Left cardiac atrium (tissue), 4 donors: Measurements from ENCODE around the gene BCL2. TPM values are rescaled to one million over a fixed set of nuclear protein-coding genes. Genes with fewer than 3 reads are reported as not detected.

Source experiments
- ATAC-seq, 2 donors: fragments of 200-7000 bp; cut with Tn5 transposase; one replicate each; pipeline ENCODE4 v1.9.1; 2020; ENCODE audit warnings: mild to moderate bottlenecking in 2 of 2, moderate library complexity in 2 of 2
- DNase-seq: peaks from one replicate; pipeline ENCODE4 v3.0.0-alpha.2; 2020
- intact Hi-C, 2 donors: fragments of 100-400 bp; cut with DNase I; formaldehyde crosslinking; loops; one replicate each; pipeline versions ENCODE4 v1.14.1 to v1.15.1; 2022 to 2023
- total RNA-seq, 2 donors: library from RNA; stranded (reverse); fragmentation: NEBNext Ultra II Directional; extraction: Animal tissue kit (Norgen Biotek cat#: 25700); gene quantifications; one replicate each; pipeline ENCODE4 v1.2.1, GENCODE V29; 2021
- donor health status: DM: no; HTN: yes; CAD: no.
- donor health status: DM: no; HTN: yes; CAD: no; lungs with severe emphysema.
- donor health status: DM: yes; HTN: yes; CAD: no.
- donor health status: Dilated cardiomyopathy.

The BCL2 gene
- total RNA-seq, 2 donors from 2014 or later = 10.1 to 11.6 TPM

- intact Hi-C loops = no loop called here
- ATAC-seq (peak in 1 of 2 donors; percentile 46), DNase-seq (no peak)
Observed at GRCh38 chr18:63099091-63099840, 220.3 kb downstream of the BCL2 start.

- intact Hi-C loops = no loop called here
- DNase-seq = no peak
- ATAC-seq = no peak
Observed at GRCh38 chr18:63098018-63098981, 221.3 kb downstream of the BCL2 start.

- DNase-seq = no peak
- intact Hi-C loops = no loop called here
- ATAC-seq = no peak
Observed at GRCh38 chr18:63097178-63097577, 222.4 kb downstream of the BCL2 start.

GRCh38 chr18:63096327-63096874 is 223.2 kb downstream of the BCL2 start:
- DNase-seq = no peak
- no peak for ATAC-seq
- intact Hi-C loops = no loop called here

- DNase-seq (no peak), ATAC-seq (no peak)
- intact Hi-C loops = no loop called here
Observed at GRCh38 chr18:63095768-63096167, 223.8 kb downstream of the BCL2 start.

DNA sequence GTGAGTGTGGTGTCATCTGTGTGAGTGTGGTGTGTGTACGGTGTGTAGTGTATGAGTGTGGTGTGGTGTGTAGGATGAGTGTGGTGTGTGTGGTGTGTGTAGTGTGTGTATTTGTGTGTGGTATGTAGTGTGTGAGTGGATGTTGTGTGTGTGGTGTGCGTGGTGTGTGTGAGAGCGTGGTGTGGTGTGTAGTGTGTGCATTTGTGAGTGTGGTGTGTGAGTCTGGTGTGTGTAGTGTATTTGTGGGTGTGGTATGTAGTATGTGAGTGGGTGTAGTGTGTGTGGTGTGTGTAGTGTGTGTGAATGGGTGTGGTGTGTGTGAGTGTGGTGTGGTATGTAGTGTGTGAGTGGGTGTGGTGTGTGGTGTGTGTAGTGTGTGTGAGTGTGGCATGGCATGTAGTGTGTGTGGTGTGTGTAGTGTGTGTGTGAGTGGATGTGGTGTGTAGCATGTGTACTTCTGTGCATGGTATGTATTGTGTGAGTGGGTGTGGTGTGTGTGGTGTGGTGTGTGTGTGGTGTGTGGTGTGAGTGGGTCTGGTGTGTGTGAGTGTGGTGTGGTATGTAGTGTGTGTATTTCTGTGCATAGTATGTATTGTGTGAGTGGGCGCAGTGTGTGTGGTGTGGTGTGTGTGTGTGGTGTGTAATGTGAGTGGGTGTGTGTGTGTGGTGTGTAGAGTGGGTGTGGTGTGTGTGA is 227.8 kb downstream of the BCL2 start:
- intact Hi-C loops = no loop called here
- DNase-seq (no peak), ATAC-seq (peak in 1 of 2 donors; percentile 8)

GRCh38 chr18:63090334-63090733 is 229.2 kb downstream of the BCL2 start:
- DNase-seq = no peak
- intact Hi-C loops = no loop called here
- ATAC-seq = no peak

- intact Hi-C loops = no loop called here
- no peak for DNase-seq
- no peak for ATAC-seq
Observed at GRCh38 chr18:63089041-63089440, 230.5 kb downstream of the BCL2 start.

GRCh38 chr18:63088262-63088661 is 231.3 kb downstream of the BCL2 start:
- intact Hi-C loops = no loop called here
- peak in 1 of 2 donors; percentile 3 for ATAC-seq
- no peak for DNase-seq

- intact Hi-C loops = no loop called here
- ATAC-seq (no peak), DNase-seq (no peak)
Observed at GRCh38 chr18:63087421-63088230, 231.9 kb downstream of the BCL2 start.

DNA sequence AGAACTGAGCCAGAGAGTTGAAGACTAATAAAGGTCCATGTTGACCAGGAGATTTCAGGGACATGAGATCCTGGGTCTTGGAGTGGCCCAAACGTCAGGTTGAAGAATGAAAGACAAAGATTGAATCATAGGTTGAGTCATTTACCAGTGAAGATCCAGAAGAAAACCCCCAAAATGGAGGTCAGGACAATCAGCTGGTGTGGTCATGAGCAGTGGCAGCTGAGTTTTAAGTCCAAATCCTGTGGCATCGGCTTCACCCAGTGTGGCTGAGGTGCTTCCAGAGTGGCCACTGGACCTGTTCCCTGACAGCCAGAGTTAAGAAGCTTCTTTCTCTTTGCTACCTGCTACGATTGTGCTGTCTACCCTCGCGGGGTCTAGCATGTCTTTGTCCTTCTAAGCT is 234.0 kb downstream of the BCL2 start:
- DNase-seq (no peak), ATAC-seq (no peak)
- intact Hi-C loops = no loop called here

DNA sequence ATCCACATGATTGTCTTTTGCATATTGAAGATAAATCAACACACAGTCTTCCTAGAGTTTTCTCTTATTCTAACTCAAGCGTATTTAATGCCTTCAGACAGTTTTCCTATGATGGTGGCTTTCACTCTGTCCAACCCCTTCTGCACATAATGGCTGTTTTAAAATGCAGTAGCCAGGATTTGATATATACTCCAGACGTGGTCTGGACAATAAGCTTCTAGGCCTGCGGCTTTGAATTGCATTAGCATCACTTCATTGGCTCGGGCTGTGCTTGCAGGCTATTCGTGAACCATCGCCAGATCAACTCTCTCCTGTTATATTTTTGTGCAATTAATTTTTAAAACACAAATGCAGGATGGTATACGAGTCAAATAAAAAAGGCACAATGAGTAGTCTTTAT is 235.3 kb downstream of the BCL2 start:
- ATAC-seq (no peak), DNase-seq (no peak)
- intact Hi-C loops = no loop called here

GRCh38 chr18:63083555-63083954 is 236.0 kb downstream of the BCL2 start:
- ATAC-seq = peak in 1 of 2 donors; percentile 69
- no peak for DNase-seq
- intact Hi-C loops = no loop called here

DNA sequence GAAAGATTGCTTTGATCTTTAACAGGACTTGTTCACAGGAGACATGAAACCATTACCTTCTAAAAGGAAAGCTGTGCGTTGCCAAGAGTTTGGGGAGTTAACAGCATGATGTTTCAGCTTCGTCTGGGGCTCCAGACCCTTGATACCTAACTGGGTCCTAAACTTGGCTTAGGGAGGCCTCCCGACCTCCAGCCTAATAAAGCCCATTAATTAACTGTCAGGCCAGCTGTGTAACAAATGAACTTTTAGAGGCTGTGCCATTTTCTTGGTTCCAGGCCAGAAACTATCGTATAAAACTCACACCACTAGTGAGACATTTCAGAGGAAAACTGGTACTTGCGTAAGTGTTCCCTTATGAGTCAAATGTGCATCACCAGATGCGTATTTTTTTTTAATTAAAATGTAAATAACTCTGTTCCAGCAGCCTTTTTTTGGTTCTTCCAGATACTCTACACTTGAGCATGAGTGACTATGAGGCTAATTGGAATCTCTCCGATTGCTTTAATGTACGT is 236.5 kb downstream of the BCL2 start:
- no peak for DNase-seq
- intact Hi-C loops = no loop called here
- ATAC-seq = no peak

DNA sequence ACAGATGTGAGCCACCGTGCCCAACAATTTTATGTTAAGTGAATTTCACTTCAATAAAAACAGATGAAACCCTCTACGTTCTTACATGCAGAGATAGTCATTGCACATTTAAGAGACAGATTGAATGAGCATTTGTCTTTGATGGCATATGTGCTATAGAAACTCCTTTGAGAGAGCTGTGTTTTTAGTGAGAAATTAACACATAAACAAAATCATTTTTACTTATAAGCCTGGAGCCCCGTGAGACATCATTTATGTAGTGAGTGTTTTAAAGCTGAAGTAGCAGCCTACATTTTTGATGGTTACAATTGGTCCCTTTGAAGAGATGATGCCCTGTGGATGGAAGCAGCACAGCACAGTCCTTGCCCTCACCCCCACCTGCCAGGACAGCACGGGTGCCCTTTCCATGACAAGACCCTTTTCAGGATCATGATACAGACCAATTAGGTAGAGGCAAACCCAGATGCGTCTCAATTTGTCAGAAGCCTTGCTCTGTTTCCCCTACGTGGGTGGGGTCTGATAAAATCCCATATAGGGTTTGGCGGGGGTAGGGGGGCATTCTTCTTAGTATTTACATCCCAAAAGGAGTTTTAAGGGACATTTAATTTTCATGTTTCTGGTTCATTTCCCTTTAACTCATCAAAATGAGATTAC is 237.1 kb downstream of the BCL2 start:
- intact Hi-C loops = no loop called here
- DNase-seq (no peak), ATAC-seq (no peak)

DNA sequence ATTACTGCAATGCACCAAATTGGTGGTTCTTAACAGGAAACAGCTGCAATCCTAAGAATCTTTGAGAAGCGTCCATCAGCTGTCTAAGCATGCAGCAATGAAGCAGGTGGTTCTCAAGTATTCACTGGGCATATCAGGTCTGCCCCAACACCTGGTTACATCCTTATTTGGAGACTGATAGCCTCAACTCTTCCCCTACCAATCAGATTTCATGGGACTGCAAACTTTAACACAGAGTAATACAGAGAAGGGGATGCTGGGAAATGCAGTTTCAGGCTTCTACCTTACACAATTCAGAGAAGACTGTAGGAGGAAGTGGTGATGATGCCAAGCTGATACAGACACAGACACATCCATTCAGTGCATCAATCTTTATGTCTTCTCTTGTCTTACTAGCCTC is 240.5 kb downstream of the BCL2 start:
- DNase-seq (no peak), ATAC-seq (no peak)
- intact Hi-C loops = no loop called here

GRCh38 chr18:63078471-63078870 is 241.1 kb downstream of the BCL2 start:
- DNase-seq = no peak
- intact Hi-C loops = no loop called here
- no peak for ATAC-seq

DNA sequence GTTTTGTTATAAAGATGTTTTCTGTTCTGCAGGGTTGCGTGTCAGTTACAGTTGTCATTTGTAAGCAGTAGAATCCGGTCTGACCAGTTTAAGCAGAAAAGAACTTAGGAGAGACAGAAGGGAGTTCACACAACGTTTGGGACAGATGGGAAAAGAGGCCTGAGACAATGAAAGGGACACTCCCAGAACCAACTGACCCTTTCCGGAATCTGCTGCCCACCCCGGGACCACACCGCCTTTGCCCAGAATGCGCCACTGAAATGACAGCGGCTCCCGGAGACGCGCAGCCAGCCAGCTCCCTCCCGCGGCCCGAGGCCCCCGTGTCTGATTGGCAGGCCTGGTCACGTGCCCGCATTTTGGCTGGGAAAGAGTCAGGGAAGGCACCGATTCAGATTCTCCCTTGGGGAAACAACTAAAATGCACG is 244.6 kb downstream of the BCL2 start:
- intact Hi-C loops = no loop called here
- peak; percentile 86 for DNase-seq
- ATAC-seq = peak; percentile 97
